HG03469 (cell line): ENCODE data around the gene RPL14.
"Not testable (repeated sequence)": the region's sequence is repeated elsewhere in the genome, so short reads cannot be mapped to it uniquely, and the experiment has no call there.

ENCODE experiments used
- ATAC-seq: cut with Tn5 transposase; IDR thresholded peaks from one replicate; pipeline ENCODE4 v1.9.1; 2021; ENCODE audit warnings: mild to moderate bottlenecking, moderate library complexity, moderate number of reproducible peaks; ENCODE audit not compliant: unreplicated experiment

Gene RPL14

GRCh38 chr3:40456940-40457823 is at the start of gene RPL14:
Gene RPL14, plus strand, starts transcription at chr3:40457339. Its CDS starts 133 bp downstream, at chr3:40457472.
- peak; percentile 53 for ATAC-seq

DNA sequence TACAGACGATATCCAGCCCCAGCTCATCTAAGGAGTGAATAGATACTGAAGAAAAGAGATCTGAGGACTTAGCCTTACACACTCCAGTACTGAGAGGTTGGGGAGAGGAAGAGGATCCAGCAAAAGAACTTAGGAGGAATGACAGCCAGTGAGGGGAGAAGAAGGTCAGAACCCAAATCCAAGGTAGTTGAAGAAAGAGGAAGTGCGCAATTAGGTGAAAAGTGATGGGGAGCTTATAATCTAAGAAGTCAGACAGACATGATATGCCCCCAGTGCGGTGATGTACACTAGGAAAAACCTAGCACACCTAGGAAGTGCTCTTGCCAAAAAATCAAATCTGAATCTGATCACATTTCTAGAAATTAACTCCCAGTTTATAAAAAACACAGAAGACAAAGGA is 49.5 kb upstream of the RPL14 start:
- ATAC-seq, result no peak

DNA sequence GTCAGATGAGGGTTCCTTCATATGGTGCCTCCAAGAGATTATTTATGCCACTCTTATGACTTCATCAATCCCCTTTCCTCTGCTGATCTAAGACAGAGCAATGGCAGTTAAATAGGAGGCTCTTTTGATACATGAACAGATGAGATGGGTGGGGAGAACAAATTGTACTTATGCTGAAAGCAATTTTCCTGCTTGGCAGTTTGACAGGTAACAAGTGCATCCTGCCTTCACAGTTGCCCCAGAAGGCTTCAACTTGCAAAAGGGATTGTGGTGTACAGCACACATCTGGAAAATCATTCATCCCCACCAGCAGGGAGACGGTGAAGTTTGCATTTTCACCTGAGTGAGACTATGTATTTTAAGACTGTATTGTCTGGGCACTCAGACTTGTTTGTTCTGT is 42.9 kb upstream of the RPL14 start:
- ATAC-seq, result no peak

- no peak for ATAC-seq
Measured at GRCh38 chr3:40417845-40418543, 39.1 kb upstream of the RPL14 start.

DNA sequence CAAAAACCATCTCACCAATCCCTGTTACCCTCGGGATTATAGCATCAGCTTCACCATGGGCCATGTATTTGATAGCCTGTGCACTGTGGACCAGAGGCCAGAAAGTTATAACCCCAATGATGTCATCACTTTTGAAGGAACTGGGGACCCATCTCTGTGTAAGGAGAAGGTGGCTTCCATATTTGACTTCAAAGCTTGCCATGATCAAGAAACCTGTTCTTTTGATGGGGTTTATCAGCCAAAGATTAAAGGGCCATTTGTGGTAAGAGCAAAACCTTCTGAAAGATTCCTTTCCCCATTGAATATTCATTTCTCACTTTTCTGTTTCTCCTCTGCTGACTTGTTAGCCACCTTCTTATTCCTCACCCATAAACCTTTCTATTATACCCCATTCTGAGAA is 34.3 kb upstream of the RPL14 start:
- no peak for ATAC-seq

- ATAC-seq, result no peak
Measured at GRCh38 chr3:40427045-40427669, 30.0 kb upstream of the RPL14 start.

- ATAC-seq, result no peak
Measured at GRCh38 chr3:40432793-40433192, 24.3 kb upstream of the RPL14 start.

DNA sequence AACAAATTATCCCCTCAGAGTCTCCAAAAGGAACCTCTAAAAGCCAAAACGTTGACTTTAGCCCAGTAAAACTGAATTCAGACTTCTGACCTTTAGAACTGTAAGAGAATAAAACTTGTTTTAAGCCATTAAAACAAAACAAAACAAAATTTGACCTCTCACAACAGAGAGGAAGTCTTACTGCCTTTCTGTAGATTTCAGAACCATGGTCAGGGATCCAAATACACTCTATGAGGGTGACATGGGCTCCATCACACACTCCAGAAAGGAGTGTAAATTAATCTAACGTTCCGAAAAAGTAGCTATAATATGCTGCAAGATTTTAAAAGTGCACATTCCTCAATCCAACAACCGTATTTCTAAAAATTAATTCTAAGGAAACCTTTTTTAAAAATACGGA is 19.2 kb upstream of the RPL14 start:
- ATAC-seq, result no peak

GRCh38 chr3:40445062-40445461 is 12.1 kb upstream of the RPL14 start:
- ATAC-seq, result no peak

DNA sequence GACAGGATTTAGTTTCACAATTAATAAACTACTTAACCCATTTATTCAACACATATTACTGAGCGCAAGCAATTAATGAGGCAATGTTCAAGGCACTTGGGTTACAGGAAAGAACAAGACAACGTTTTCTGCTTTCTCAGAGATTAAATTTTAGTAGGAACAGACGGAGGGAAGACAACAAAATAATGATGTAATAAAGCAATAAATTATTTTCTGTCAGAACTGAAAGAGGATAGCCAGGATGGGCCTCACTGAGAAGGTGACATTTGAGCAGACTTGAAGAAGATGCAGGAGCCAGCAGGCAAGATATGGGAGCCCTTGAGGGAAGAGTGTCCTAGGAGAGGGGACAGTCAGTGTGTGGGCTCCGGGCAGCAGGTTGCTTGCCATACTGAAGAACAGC is 11.3 kb upstream of the RPL14 start:
- no peak for ATAC-seq

- ATAC-seq, result no peak
Measured at GRCh38 chr3:40450438-40450837, 6.7 kb upstream of the RPL14 start.

GRCh38 chr3:40451551-40451950 is 5.6 kb upstream of the RPL14 start:
- no peak for ATAC-seq

DNA sequence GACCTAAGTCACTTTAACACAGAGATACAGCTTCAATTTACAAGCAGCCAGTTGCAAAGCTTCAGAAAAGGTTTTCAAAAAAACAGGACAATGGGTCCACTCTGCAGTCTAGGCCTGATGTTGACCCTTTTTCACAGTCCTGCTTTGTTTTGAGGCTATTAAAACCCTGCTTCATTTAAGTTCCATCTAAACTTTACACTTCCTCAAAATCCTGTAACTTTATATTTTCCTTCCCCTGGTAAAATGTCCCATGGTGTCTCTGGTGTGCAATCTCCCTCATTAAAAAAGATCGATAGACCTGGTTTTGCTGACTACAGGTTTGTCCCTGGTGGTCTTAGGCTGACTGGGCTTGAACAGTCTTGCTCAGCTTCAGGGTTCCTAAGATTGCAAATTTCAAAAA is 5.1 kb upstream of the RPL14 start:
- no peak for ATAC-seq

- ATAC-seq, result no peak
Measured at GRCh38 chr3:40452562-40452875, 4.6 kb upstream of the RPL14 start.

DNA sequence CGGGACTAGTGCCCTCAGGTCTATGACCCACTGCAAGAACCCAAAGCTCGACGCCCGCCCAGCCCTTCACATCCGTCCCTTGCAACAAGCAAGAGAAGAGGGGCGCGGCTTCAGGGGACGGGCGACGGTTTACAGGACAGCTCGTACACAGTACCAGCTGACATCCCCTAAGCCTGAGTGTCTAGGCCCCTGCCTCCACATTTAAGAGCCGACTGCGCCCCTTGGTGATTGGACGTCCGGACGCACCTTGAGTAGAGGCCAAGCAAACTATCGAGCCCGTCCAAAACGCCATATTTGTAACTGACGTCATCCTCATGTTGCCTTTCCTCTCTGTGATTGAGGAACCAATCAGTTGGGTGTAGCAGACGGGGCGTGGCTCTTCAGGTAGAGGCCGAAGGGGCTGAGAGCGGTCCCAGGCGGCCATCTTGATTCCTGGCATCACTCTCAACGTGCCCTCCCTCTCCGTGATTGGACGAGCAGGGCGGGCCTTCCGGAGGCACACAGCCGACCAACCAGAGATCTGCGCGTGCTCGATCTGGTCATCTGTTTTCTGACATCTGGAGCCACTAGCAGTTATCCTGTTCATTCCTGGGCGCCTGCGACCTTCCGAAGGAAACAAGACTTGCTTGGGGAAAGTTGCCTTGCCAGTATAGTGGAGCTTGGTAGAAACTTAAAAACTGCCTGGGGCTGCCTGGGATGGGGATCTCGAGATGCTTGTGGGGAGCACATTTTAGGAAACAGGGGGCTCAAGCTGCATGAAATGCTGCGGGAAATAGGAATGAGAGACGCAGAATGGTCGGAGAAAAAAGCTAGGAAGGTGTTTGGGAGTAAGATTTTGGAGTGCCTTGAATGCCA is 4.0 kb upstream of the RPL14 start:
- ATAC-seq, result peak; percentile 84

DNA sequence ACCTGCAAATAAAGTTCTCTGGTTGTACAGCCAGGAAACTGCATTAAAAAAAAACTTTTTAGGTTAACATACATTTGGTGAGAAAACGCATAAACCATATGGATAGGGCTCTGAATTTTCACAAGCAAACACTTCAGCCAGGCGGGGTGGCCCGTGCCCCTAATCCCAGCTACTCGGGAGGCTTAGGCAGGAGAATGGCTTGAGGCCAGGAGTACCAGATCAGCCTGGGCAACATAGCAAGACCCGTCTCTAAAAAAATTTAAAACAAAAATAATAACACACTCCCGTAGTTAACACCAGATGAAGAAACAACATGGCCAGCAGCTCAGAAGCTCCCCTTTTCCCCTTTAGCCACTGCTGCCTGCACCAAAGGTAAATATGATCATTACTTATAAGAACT is 3.2 kb upstream of the RPL14 start:
- no peak for ATAC-seq

DNA sequence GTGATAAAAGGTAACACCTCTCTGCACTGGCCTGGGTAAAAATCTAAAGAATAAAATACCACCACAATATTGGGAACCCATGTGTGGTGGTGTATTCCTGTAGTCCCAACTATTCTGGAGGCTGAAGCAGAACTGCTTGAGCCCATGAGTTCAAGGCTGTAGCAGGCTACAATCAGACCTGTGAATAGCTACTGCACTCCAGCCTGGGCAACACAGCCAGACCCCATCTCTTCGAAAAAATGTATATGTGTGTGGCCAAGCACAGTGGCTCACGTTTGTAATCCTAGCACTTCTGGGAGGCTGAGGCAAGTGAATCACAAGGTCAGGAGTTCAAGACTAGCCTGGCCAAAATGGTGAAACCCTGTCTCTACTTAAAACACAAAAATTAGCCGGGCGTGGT is 1.8 kb upstream of the RPL14 start:
- no peak for ATAC-seq

DNA sequence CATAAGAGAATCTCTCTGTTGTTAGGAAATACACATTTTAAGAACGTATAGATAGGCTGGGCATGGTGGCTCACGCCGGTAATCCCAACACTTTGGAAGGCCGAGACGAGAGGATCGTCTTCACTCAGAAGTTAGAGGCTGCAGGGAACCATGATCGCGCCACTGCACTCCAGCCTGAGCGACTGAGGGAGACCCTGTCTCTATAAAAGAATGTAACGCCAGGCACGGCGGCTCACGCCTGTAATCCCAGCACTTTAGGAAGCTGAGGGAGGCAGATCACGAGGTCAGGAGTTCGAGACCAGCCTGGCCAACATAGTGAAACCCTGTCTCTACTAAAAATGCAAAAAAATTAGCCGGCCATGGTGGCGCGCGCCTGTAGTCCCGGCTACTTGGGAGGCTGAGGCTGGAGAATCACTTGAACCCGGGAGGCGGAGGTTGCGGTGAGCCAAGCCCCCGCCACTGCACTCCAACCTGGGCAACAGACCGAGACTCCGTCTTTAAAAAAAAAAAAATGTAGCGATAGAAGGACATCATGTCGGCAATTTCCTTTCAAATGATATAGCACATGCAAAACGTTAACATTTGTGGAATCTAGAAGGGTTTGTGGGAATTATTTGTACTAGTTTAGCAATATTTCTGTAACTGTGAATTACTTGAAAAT is 730 bp upstream of the RPL14 start:
- no peak for ATAC-seq

GRCh38 chr3:40458473-40458872 is 1.3 kb downstream of the RPL14 start:
- ATAC-seq, result no peak

DNA sequence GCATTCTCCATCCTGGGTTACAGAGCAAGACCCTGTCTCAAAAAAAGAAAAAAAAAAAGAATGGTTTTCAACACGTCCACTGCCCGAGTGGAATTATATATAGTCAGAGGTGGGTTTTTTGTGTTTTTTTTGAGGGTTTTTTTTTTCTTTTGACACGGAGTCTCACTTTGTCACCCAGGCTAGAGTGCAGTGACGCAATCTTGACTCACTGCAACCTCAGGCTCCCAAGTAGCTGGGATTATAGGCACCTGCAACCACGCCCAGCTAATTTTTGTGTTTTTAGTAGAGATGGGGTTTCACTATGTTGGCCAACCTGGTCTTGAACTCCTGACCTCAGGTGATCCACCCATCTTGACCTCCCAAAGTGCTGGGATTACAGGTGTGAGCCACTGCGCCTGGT is 3.3 kb downstream of the RPL14 start:
- ATAC-seq, result not testable (repeated sequence)

GRCh38 chr3:40461161-40461560 is 4.0 kb downstream of the RPL14 start:
- ATAC-seq, result no peak
